Chondrocyte (in vitro differentiated cells): Measurements from ENCODE around the gene DBNDD1. TPM values are rescaled to one million over a fixed set of nuclear protein-coding genes. Genes with fewer than 3 reads are reported as not detected.

Experiments
- DNase-seq: peaks from one replicate; pipeline ENCODE4 v3.0.0; 2021; ENCODE audit warnings: mixed read lengths, low spot score
- H3K27ac Mint-ChIP-seq: one replicate; pipeline ENCODE4 v1.8.0; 2021; ENCODE audit warnings: mild to moderate bottlenecking, moderate library complexity, mixed read lengths; ENCODE audit not compliant: unreplicated experiment
- H3K27me3 Mint-ChIP-seq: 2 replicates; pipeline ENCODE4 v1.8.0; 2021; ENCODE audit warnings: low read depth, mixed read lengths
- H3K36me3 Mint-ChIP-seq: 2 replicates; pipeline ENCODE4 v1.8.0; 2021; ENCODE audit warnings: low read depth, mixed read lengths
- H3K4me1 Mint-ChIP-seq: 2 replicates; pipeline ENCODE4 v1.8.0; 2021; ENCODE audit warnings: low read depth, mild to moderate bottlenecking, mixed read lengths
- H3K4me3 Mint-ChIP-seq: one replicate; pipeline ENCODE4 v1.8.0; 2021; ENCODE audit warnings: mild to moderate bottlenecking, moderate library complexity, mixed read lengths; ENCODE audit not compliant: unreplicated experiment
- H3K9me3 Mint-ChIP-seq: 2 replicates; pipeline ENCODE4 v1.8.0; 2021; ENCODE audit warnings: low read depth, mixed read lengths
- CTCF ChIP-seq: fragments of 200-600 bp; sonication (generic); IDR thresholded peaks from 2 replicates; pipeline ENCODE4 v1.5.0; 2021; ENCODE audit warnings: antibody characterized with exemption, mild to moderate bottlenecking, moderate library complexity
- total RNA-seq: library from RNA; stranded (reverse); gene quantifications from 3 replicates; pipeline ENCODE4 v1.2.1, GENCODE V29; 2021

The DBNDD1 gene
- total RNA-seq, 1 donor from 2014 or later: 3.7 TPM

- no peak for DNase-seq
- Mint-ChIP-seq H3K27me3 (no peaks in the 10 kb centered on the region), H3K4me1 (no peaks in the 10 kb centered on the region), H3K36me3 (peaks cover 22% of the 10 kb centered on the region), H3K9me3 (no peaks in the 10 kb centered on the region), H3K27ac (peak overlapping the region; percentile 25), H3K4me3 (no peak overlapping the region)
- TF ChIP-seq CTCF: no peak
These were observed 56.3 kb downstream of the DBNDD1 start for GRCh38 chr16:89962754-89963498.

- Mint-ChIP-seq H3K27me3 (no peaks in the 10 kb centered on the region), H3K4me1 (no peaks in the 10 kb centered on the region)
These were observed 57.3 kb downstream of the DBNDD1 start for GRCh38 chr16:89961920-89962319.

GRCh38 chr16:89960966-89961365 is 58.3 kb downstream of the DBNDD1 start:
- H3K36me3 Mint-ChIP-seq: peaks cover 29% of the 10 kb centered on the region
- no peak overlapping the region for H3K4me3 Mint-ChIP-seq
- no peaks in the 10 kb centered on the region for H3K4me1 Mint-ChIP-seq
- DNase-seq: no peak
- H3K9me3 Mint-ChIP-seq: no peaks in the 10 kb centered on the region
- no peak overlapping the region for H3K27ac Mint-ChIP-seq
- H3K27me3 Mint-ChIP-seq: no peaks in the 10 kb centered on the region
- TF ChIP-seq CTCF: no peak

More at GRCh38 chr16:89961920-89962319, 57.3 kb downstream of the DBNDD1 start:
- no peak for DNase-seq
- Mint-ChIP-seq H3K36me3 (peaks cover 27% of the 10 kb centered on the region), H3K9me3 (no peaks in the 10 kb centered on the region), H3K4me3 (no peak overlapping the region), H3K27ac (no peak overlapping the region)
- TF ChIP-seq CTCF: no peak

GRCh38 chr16:89958596-89958995 is 60.7 kb downstream of the DBNDD1 start:
- DNase-seq: no peak
- Mint-ChIP-seq H3K9me3 (no peaks in the 10 kb centered on the region), H3K4me3 (no peak overlapping the region), H3K4me1 (no peaks in the 10 kb centered on the region), H3K36me3 (peaks cover 30% of the 10 kb centered on the region), H3K27ac (no peak overlapping the region), H3K27me3 (no peaks in the 10 kb centered on the region)
- TF ChIP-seq CTCF: no peak

- no peak for TF ChIP-seq CTCF
- peaks cover 30% of the 10 kb centered on the region for H3K36me3 Mint-ChIP-seq
- no peaks in the 10 kb centered on the region for H3K27me3 Mint-ChIP-seq
- no peak for DNase-seq
- no peaks in the 10 kb centered on the region for H3K9me3 Mint-ChIP-seq
- H3K27ac Mint-ChIP-seq: no peak overlapping the region
- no peak overlapping the region for H3K4me3 Mint-ChIP-seq
- no peaks in the 10 kb centered on the region for H3K4me1 Mint-ChIP-seq
These were observed 61.2 kb downstream of the DBNDD1 start for GRCh38 chr16:89958068-89958467.
